ENCODE measurements around the gene HBD.

DNA sequence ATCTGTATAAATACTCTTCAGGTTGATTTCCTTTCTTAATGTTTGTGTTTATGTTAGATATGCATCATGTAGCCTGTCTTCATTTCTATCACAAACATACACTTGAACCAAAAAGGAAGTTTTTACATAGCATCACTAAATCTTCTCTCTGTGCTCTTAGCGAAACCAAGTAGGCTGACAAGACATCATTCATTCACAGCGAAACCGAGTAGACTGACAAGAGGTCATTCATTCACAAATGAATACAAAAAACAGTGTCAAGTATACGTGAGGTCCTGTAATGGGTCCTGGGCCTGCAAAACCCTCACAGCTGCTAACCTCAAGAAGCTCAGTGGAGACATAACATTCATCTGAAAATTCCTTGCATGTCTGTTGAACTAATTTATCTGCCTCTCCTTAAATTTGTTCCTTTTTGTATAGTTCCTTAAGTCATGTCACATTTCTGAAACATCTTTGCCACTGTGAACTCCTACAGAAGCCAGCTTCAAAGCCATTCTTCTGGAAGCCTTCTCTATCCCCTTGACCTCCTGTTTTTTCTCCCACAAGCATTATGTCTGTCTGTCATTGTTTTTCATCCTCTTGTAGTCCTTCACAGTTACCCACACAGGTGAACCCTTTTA is 45.3 kb upstream of the HBD start:
- TF ChIP-seq TAF1 (IDR thresholded peaks at IDR 0.05; ENCODE audit: low read depth) (no peak), RAD21 (IDR thresholded peaks at IDR 0.05; ENCODE audit: low read depth) (no peak), CREB1 (IDR thresholded peaks at IDR 0.05; ENCODE audit: low read depth) (no peak), FOXM1 (IDR thresholded peaks at IDR 0.05; ENCODE audit: borderline replicate concordance, low read depth) (no peak), YY1 (IDR thresholded peaks at IDR 0.05; ENCODE audit: low read depth) (no peak), NFIC (IDR thresholded peaks at IDR 0.05) (no peak), EGR1 (IDR thresholded peaks at IDR 0.05) (no peak), EP300 (IDR thresholded peaks at IDR 0.05; ENCODE audit: borderline replicate concordance) (no peak), TEAD4 (IDR thresholded peaks at IDR 0.05) (no peak), CEBPB (IDR thresholded peaks at IDR 0.05) (no peak), ZBTB7A (IDR thresholded peaks at IDR 0.05; ENCODE audit: low read depth) (no peak)
- TF ChIP-seq, protein P1, sequence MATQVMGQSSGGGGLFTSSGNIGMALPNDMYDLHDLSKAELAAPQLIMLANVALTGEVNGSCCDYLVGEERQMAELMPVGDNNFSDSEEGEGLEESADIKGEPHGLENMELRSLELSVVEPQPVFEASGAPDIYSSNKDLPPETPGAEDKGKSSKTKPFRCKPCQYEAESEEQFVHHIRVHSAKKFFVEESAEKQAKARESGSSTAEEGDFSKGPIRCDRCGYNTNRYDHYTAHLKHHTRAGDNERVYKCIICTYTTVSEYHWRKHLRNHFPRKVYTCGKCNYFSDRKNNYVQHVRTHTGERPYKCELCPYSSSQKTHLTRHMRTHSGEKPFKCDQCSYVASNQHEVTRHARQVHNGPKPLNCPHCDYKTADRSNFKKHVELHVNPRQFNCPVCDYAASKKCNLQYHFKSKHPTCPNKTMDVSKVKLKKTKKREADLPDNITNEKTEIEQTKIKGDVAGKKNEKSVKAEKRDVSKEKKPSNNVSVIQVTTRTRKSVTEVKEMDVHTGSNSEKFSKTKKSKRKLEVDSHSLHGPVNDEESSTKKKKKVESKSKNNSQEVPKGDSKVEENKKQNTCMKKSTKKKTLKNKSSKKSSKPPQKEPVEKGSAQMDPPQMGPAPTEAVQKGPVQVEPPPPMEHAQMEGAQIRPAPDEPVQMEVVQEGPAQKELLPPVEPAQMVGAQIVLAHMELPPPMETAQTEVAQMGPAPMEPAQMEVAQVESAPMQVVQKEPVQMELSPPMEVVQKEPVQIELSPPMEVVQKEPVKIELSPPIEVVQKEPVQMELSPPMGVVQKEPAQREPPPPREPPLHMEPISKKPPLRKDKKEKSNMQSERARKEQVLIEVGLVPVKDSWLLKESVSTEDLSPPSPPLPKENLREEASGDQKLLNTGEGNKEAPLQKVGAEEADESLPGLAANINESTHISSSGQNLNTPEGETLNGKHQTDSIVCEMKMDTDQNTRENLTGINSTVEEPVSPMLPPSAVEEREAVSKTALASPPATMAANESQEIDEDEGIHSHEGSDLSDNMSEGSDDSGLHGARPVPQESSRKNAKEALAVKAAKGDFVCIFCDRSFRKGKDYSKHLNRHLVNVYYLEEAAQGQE (IDR thresholded peaks at IDR 0.05; ENCODE audit: low read depth) = no peak
- TF ChIP-seq, protein P2, sequence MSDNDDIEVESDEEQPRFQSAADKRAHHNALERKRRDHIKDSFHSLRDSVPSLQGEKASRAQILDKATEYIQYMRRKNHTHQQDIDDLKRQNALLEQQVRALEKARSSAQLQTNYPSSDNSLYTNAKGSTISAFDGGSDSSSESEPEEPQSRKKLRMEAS (IDR thresholded peaks at IDR 0.05) = no peak
- TF ChIP-seq, protein P3, sequence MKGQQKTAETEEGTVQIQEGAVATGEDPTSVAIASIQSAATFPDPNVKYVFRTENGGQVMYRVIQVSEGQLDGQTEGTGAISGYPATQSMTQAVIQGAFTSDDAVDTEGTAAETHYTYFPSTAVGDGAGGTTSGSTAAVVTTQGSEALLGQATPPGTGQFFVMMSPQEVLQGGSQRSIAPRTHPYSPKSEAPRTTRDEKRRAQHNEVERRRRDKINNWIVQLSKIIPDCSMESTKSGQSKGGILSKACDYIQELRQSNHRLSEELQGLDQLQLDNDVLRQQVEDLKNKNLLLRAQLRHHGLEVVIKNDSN (IDR thresholded peaks at IDR 0.05) = no peak

Data from Ishikawa (cell line).